ENCODE results near the gene FAF1.

- TF ChIP-seq TCF12 (IDR thresholded peaks at IDR 0.05; ENCODE audit: low read depth) (no peak), RAD21 (IDR thresholded peaks at IDR 0.05; ENCODE audit: low read depth) (no peak), ZBTB7A (IDR thresholded peaks at IDR 0.05; ENCODE audit: low read depth) (no peak)
These were observed 349.5 kb downstream of the FAF1 start for GRCh38 chr1:50610563-50610962.
